Gastrocnemius medialis (tissue), 4 donors: Measurements from ENCODE around the gene SF1. TPM values are rescaled to one million over a fixed set of nuclear protein-coding genes. Genes with fewer than 3 reads are reported as not detected.

Experiments
- ATAC-seq, 2 donors: fragments of 150-250 bp; one replicate each; pipeline ENCODE4 v1.9.1; 2016
- DNase-seq, 2 donors: peaks; one replicate each; pipeline ENCODE4 v3.0.0-alpha.2; 2019
- H3K27ac ChIP-seq, 4 donors: fragments of 200-600 bp; sonication (generic); 1 replicate in 1 of 4; 2 replicates in 3 of 4; pipeline ENCODE4 v1.5.1; 2016 to 2018; ENCODE audit warnings: mild to moderate bottlenecking in 2 of 4, moderate library complexity in 1 of 4
- H3K27me3 ChIP-seq, 3 donors: fragments of 200-600 bp; sonication (generic) in 2 of 3; 1 replicate in 1 of 3; 2 replicates in 2 of 3; pipeline versions ENCODE4 v1.5.1 to v1.6.0; 2016 to 2019; ENCODE audit warnings: mild to moderate bottlenecking in 1 of 3, moderate library complexity in 1 of 3
- H3K36me3 ChIP-seq, 2 donors: fragments of 200-600 bp; sonication (generic) in 1 of 2; one replicate each; pipeline ENCODE4 v1.5.1; 2017 to 2018
- H3K4me1 ChIP-seq, 2 donors: fragments of 200-600 bp; sonication (generic) in 1 of 2; one replicate each; pipeline ENCODE4 v1.5.1; 2016 to 2017; ENCODE audit warnings: mild to moderate bottlenecking in 2 of 2
- H3K4me3 ChIP-seq, 4 donors: fragments of 200-600 bp; sonication (generic) in 3 of 4; 1 replicate in 1 of 4; 2 replicates in 3 of 4; pipeline ENCODE4 v1.5.1; 2016 to 2019; ENCODE audit warnings: mild to moderate bottlenecking in 2 of 4
- H3K9me3 ChIP-seq, 3 donors: fragments of 200-600 bp; sonication (generic) in 2 of 3; 1 replicate in 1 of 3; 2 replicates in 2 of 3; pipeline ENCODE4 v1.5.1; 2016 to 2019
- CTCF ChIP-seq, 5 experiments: fragments of 450-650 bp in 3 of 5; fragments of 200-600 bp in 2 of 5; sonication (generic) in 2 of 5; IDR thresholded peaks in 4 of 5; conservative IDR thresholded peaks in 1 of 5; 1 replicate in 4 of 5; 2 replicates in 1 of 5; pipeline ENCODE4 v1.5.1; 2016 to 2019; ENCODE audit warnings: antibody characterized with exemption in 5 of 5, mild to moderate bottlenecking in 3 of 5, moderate library complexity in 3 of 5
- POLR2A ChIP-seq, 2 donors: fragments of 450-650 bp; IDR thresholded peaks; one replicate each; pipeline ENCODE4 v1.6.1; 2017; ENCODE audit warnings: antibody characterized with exemption in 2 of 2, mild to moderate bottlenecking in 2 of 2, moderate library complexity in 2 of 2
- in situ Hi-C, 4 donors: fragments of 200-750 bp; cut with MboI; loops; one replicate each; pipeline versions ENCODE4 v1.15.0 to v1.8.0; 2017; ENCODE audit warnings: low sequenced_read_pairs in 4 of 4
- intact Hi-C: fragments of 100-400 bp; cut with DNase I; formaldehyde crosslinking; loops from one replicate; pipeline ENCODE4 v1.15.1; 2023; ENCODE audit warnings: low total_unique reads
- total RNA-seq, 4 donors: library from RNA; depleted of rRNA; stranded (reverse); fragments of >200 nt; gene quantifications; one replicate each; pipeline versions ENCODE4 v1.1.0 to v1.2.3, GENCODE V29; 2016

The SF1 gene
- total RNA-seq, 4 donors from 2014 or later = 171 to 249 (median 193) TPM

GRCh38 chr11:64742087-64742888 lies 36.1 kb downstream of the SF1 start:
- in situ Hi-C loops = no loop called here
- no peak for ATAC-seq
- peaks cover 16 to 32% of the 10 kb centered on the region in 2 donors for H3K4me1 ChIP-seq

GRCh38 chr11:64741375-64742086 lies 36.8 kb downstream of the SF1 start:
- H3K4me3 ChIP-seq = peak overlapping the region; percentile 59 to 88 (median 76)
- ATAC-seq (no peak), DNase-seq (no peak)
- no peaks in the 10 kb centered on the region for H3K27me3 ChIP-seq
- no peaks in the 10 kb centered on the region for H3K36me3 ChIP-seq
- H3K9me3 ChIP-seq = no peaks in the 10 kb centered on the region
- TF ChIP-seq CTCF (IDR thresholded peaks at IDR 0.05 in 4 of 5, conservative IDR thresholded peaks at IDR 0.05 in 1 of 5) = no peak
- no peak for TF ChIP-seq POLR2A (IDR thresholded peaks at IDR 0.05)
- peak overlapping the region; percentile 86 to 99 (median 93) for H3K27ac ChIP-seq
- peaks cover 16 to 27% of the 10 kb centered on the region in 2 donors for H3K4me1 ChIP-seq
- intact Hi-C loops = loop anchor here (1.0 to 5.0 kb wide), 3 partner anchors 18 to 53 kb away; partner anchors contain the start of genes NRXN2 and SF1
- in situ Hi-C loops = no loop called here

More at GRCh38 chr11:64742087-64742888, 36.1 kb downstream of the SF1 start:
- H3K36me3 ChIP-seq = no peaks in the 10 kb centered on the region
- H3K9me3 ChIP-seq = no peaks in the 10 kb centered on the region
- intact Hi-C loops = loop anchor here (1.0 to 5.0 kb wide), 3 partner anchors 19 to 54 kb away; partner anchors contain the start of genes NRXN2 and SF1
- no peak for DNase-seq
- peak overlapping the region; percentile 59 to 88 (median 76) for H3K4me3 ChIP-seq
- no peaks in the 10 kb centered on the region for H3K27me3 ChIP-seq
- peak overlapping the region; percentile 86 to 99 (median 93) for H3K27ac ChIP-seq
- TF ChIP-seq POLR2A (IDR thresholded peaks at IDR 0.05) (no peak), CTCF (IDR thresholded peaks at IDR 0.05 in 4 of 5, conservative IDR thresholded peaks at IDR 0.05 in 1 of 5) (no peak)

GRCh38 chr11:64739871-64740270 lies 38.5 kb downstream of the SF1 start:
- in situ Hi-C loops = no loop called here
- no peak overlapping the region for H3K27ac ChIP-seq
- H3K9me3 ChIP-seq = no peaks in the 10 kb centered on the region
- H3K4me1 ChIP-seq = peaks cover 11 to 12% of the 10 kb centered on the region in 2 donors
- ATAC-seq (no peak), DNase-seq (no peak)
- TF ChIP-seq POLR2A (IDR thresholded peaks at IDR 0.05) = no peak
- TF ChIP-seq CTCF (IDR thresholded peaks at IDR 0.05 in 4 of 5, conservative IDR thresholded peaks at IDR 0.05 in 1 of 5) = no peak
- no peaks in the 10 kb centered on the region for H3K27me3 ChIP-seq
- H3K4me3 ChIP-seq = no peak overlapping the region
- H3K36me3 ChIP-seq = no peaks in the 10 kb centered on the region
- intact Hi-C loops = loop anchor here (5.0 kb wide), 1 partner anchor 37 kb away; the partner anchor contains the start of gene SF1

- Histone ChIP-seq H3K9me3 (no peaks in the 10 kb centered on the region), H3K4me3 (no peak overlapping the region), H3K27me3 (no peaks in the 10 kb centered on the region), H3K36me3 (no peaks in the 10 kb centered on the region), H3K4me1 (no peaks in the 10 kb centered on the region), H3K27ac (no peak overlapping the region)
- intact Hi-C loops (no loop called here), in situ Hi-C loops (no loop called here)
- DNase-seq (no peak), ATAC-seq (no peak)
- TF ChIP-seq CTCF (IDR thresholded peaks at IDR 0.05 in 4 of 5, conservative IDR thresholded peaks at IDR 0.05 in 1 of 5) (no peak), POLR2A (IDR thresholded peaks at IDR 0.05) (no peak)
Measured at GRCh38 chr11:64736654-64737053, 41.7 kb downstream of the SF1 start.
